NCI-H1105 treated with DMSO at 0.1 percent for 48 hours (cell line): ENCODE results near the gene CHRNA1.

Source experiments
- DNase-seq: peaks from one replicate; lab custom pipeline; 2025; lab: John Stamatoyannopoulos, UW

Gene CHRNA1

GRCh38 chr2:174760845-174761473, 3.3 kb downstream of the CHRNA1 start:
- DNase-seq: no peak

DNA sequence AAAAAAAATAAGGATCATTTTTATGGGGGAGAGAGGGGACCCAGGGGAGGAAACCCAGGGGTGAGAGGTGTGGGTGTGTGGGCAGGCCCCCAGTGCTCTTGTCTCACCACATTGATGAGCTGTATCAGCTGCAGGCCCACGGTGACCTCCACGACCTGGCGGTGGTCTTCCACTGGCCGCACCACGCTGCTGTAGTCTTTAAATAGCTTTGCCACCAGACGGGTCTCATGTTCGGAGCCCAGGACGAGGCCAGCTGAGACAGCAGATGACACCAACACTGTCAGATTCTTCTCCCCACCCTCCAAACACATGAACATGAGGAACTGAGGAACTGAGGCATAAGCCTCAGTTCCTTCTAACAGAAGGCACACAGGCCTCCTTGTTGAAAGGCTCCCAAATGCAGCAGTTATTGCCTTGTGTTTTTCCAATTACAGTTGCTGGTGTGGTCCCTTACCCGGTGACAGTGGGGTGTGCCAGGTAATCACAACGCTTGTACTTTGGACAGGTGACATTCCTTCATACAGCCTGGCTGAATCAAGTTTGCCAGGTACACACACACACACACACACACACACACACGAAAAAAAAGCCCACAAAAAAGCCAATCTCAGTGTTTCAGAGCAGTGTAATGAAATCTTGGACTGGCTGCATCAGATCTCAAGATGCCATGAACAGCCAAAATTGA, 4.7 kb downstream of the CHRNA1 start:
- no peak for DNase-seq

- DNase-seq: no peak
These were observed 7.5 kb downstream of the CHRNA1 start for GRCh38 chr2:174756743-174757142.

- no peak for DNase-seq
These were observed 11.1 kb downstream of the CHRNA1 start for GRCh38 chr2:174753038-174753633.

- DNase-seq: no peak
These were observed 11.8 kb downstream of the CHRNA1 start for GRCh38 chr2:174752403-174753037.

- DNase-seq: no peak
These were observed 13.3 kb downstream of the CHRNA1 start for GRCh38 chr2:174750923-174751441.

DNA sequence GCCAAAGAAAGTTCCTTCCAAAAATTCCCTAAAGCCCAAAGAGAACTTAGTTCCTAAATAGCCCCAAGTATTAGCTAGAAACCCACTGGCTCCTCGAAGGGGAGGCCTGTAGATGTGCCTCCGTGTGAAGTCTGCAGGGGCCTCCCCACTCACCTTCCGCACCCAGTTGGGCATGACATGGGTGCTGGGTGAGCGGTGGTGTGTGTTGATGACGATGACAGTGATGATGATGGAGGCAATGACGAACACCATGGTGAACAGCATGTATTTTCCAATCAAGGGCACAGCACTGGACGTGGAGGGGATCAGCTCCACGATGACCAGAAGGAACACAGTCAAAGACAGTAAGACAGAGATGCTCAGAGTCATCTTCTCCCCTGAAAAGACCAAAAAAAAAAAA, 14.5 kb downstream of the CHRNA1 start:
- DNase-seq: no peak

- DNase-seq: peak; percentile 45
These were observed 15.3 kb downstream of the CHRNA1 start for GRCh38 chr2:174748948-174749347.

GRCh38 chr2:174745142-174745541, 19.1 kb downstream of the CHRNA1 start:
- DNase-seq: no peak

DNA sequence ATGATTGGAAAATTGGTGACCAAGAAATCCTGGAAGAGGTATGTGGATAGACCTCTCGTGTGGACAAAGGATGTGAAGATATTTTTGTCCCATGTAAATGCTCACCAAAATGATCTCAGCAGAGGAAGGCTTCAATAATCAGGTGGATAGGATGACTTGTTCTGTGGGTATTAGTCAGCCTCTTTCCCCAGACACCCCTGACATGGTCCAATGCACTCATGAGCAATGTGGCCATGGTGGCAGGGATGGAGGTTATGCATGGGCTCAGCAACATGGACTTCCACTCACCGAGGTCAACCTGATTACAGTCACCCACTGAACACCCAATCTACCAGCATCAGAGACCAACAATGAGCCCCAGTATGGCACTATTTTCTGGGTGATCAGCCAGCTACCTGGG, 20.2 kb downstream of the CHRNA1 start:
- no peak for DNase-seq

GRCh38 chr2:174740721-174741120, 23.6 kb downstream of the CHRNA1 start:
- no peak for DNase-seq

DNA sequence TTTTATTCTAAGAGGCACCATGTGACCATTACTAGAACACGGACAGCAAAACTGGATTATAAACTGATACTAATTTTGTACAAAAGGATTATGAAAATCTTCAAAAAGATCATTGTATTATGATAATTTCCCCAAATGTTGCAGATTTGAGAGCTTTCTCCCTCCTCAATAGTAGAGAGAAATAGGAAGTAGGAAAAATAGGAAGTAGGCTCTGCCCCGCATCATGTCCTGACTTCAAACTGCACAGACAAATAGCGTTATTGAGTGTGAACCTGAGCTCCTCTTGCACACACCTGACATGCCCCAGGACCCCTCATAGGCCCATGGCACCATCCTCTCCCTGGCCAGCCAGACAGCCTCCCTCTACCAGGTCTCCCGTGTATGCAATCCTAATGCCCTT, 25.4 kb downstream of the CHRNA1 start:
- no peak for DNase-seq

- DNase-seq: no peak
These were observed 32.7 kb downstream of the CHRNA1 start for GRCh38 chr2:174731546-174731945.

GRCh38 chr2:174730698-174731018, 33.6 kb downstream of the CHRNA1 start:
- DNase-seq: no peak

DNA sequence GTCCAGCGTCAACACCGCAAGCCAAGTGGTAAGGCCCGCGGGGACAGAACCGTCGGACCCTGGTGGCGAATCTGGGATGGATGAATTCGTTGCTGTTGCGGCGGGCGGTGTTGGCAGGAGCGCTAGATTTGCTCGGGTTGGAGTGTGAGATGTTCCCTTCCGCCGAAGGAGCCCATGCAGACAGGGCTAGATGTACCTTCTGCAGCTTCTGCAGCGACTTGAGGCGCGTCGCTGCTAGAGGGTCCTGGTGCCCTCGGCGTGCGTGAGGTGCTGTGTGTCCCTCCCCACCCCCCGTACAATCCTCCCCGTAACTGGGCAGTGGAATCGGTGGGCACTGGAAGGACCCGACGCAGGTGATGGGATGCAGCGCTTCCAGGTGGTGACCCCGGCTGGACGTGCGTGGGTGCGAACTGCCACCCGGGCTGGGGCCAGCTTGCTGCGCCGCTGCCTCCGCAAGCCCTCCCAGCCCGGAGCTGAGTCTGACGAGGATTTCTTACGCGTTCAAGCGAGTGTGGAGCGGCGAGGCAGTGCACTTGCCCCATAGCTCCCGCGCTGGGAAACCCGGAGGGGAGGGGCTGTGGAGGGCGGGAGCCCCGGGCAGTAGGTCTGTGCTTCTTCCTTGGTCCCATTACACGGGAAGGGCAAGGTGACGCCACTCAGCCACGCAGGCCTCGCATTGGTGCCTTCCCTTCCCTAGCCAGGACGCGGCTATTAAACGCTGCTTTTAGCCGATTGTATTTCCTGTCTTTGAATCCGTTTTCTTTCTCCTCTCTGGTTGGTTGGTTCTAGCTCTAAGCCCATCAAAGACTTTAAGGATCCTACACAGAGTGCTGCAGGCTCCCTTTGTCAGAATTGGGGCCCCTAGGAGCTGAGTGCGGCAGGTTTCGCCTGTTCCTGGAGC, 34.2 kb downstream of the CHRNA1 start:
- DNase-seq: no peak

DNA sequence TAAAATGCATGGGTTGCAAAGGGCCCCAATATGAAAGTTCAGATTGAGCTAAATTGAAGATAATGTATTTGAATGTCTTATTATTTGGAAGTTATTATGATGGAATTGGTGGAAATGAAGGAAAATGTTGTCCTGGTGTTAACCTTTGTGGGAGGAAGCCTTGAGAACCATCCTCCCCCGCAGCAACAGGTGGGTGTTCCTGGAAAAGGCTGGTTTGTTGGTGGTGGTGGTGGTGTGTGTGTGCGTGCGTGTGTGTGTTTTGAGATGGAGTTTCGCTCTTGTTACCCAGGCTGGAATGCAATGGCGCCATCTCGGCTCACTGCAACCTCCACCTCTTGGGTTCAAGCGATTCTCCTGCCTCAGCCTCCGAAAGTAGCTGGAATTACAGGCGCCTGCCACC, 36.2 kb downstream of the CHRNA1 start:
- no peak for DNase-seq

- DNase-seq: no peak
These were observed 38.1 kb downstream of the CHRNA1 start for GRCh38 chr2:174726212-174726611.

GRCh38 chr2:174722942-174723592, 41.2 kb downstream of the CHRNA1 start:
- DNase-seq: no peak

GRCh38 chr2:174719016-174719415, 45.3 kb downstream of the CHRNA1 start:
- DNase-seq: no peak

DNA sequence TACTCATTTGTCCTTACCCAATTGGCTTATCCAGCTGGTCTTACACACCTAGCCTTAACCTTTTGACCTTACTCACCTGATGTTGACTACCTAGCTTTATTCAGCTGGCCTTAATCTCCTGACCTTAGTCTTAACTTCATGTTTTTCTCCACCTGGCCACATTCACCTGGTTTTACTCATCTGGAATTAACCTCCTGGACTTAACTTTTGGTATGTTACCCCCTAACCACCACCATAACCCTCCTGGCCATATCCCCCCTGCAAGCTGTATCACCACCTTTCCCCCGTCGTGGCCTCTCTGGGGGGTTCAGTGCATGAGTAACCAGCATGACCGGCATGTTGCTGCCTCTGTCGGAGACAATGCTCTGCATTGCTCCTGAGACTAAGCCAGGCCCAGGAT, 45.7 kb downstream of the CHRNA1 start:
- no peak for DNase-seq

DNA sequence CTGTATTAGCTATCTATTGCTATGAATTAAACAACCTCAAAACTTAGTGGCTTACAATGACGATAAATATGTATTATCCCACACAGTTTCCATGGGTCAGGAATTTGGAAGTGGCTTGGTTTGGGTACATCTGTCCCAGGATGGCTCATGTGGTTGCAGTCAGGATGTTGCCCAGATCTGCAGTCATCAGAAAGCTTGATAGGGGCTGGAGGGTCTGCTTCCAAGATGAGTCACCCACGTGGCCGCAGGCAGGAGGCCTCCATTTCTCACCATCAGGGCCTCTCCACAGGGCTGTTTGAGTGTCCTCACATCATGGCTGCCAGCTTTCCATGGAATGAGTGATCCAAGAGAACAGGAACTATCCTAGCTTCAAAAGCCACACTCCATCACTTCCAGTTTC, 46.4 kb downstream of the CHRNA1 start:
- DNase-seq: no peak
